Heart right ventricle (tissue), 16 donors: ENCODE results near the gene CAVIN1. TPM values are rescaled to one million over a fixed set of nuclear protein-coding genes. Genes with fewer than 3 reads are reported as not detected.

ENCODE experiments used
- ATAC-seq, 8 donors: fragments of 200-7000 bp; cut with Tn5 transposase; one replicate each; pipeline ENCODE4 v1.9.1; 2020; ENCODE audit warnings: mild to moderate bottlenecking in 8 of 8, moderate library complexity in 8 of 8, moderate number of reproducible peaks in 1 of 8
- DNase-seq, 2 donors: peaks; one replicate each; pipeline ENCODE4 v3.0.0-alpha.2; 2020
- H3K27ac ChIP-seq, 10 donors: fragments of 200-600 bp; sonication (generic) in 2 of 10; one replicate each; pipeline versions ENCODE4 v1.5.0 to v1.8.0; 2020 to 2022; ENCODE audit warnings: mild to moderate bottlenecking in 3 of 10
- H3K27me3 ChIP-seq, 7 donors: fragments of 200-600 bp; one replicate each; pipeline ENCODE4 v1.8.0; 2021 to 2022; ENCODE audit warnings: mild to moderate bottlenecking in 2 of 7
- H3K36me3 ChIP-seq, 9 donors: fragments of 200-600 bp; sonication (generic) in 1 of 9; one replicate each; pipeline versions ENCODE4 v1.5.0 to v1.8.0; 2020 to 2022; ENCODE audit warnings: mild to moderate bottlenecking in 2 of 9
- H3K4me1 ChIP-seq, 9 donors: fragments of 200-600 bp; sonication (generic) in 1 of 9; one replicate each; pipeline versions ENCODE4 v1.5.0 to v1.8.0; 2020 to 2022; ENCODE audit warnings: mild to moderate bottlenecking in 4 of 9
- H3K4me3 ChIP-seq, 10 donors: fragments of 200-600 bp; sonication (generic) in 2 of 10; one replicate each; pipeline versions ENCODE4 v1.5.0 to v1.8.0; 2020 to 2022; ENCODE audit warnings: mild to moderate bottlenecking in 7 of 10, moderate library complexity in 2 of 10
- H3K9me3 ChIP-seq, 11 donors: fragments of 200-600 bp in 10 of 11; sonication (generic) in 2 of 11; one replicate each; pipeline versions ENCODE4 v1.5.0 to v1.8.0; 2013 to 2022; ENCODE audit warnings: mild to moderate bottlenecking in 2 of 11, control low read depth in 1 of 11, moderate library complexity in 1 of 11
- CTCF ChIP-seq, 9 donors: fragments of 200-600 bp; sonication (generic) in 2 of 9; IDR thresholded peaks; one replicate each; pipeline versions ENCODE4 v1.5.0 to v1.8.0; 2021 to 2022; ENCODE audit warnings: antibody characterized with exemption in 9 of 9, mild to moderate bottlenecking in 5 of 9, moderate library complexity in 1 of 9
- WGBS, 2 donors: extraction: QIAGEN DNeasy Blood & Tissue Kit; methylation state at CpG; one replicate each; pipeline ENCODE4 v1.1.7; 2013; ENCODE audit warnings: inconsistent platforms in 1 of 2; 5-methylcytosine and 5-hydroxymethylcytosine counted together
- intact Hi-C, 10 donors: fragments of 100-400 bp; cut with DNase I; formaldehyde crosslinking; loops; one replicate each; pipeline versions ENCODE4 v1.11.1 to v1.14.2; 2022
- polyA plus RNA-seq, 2 donors: library from polyadenylated mRNA; stranded (reverse); fragments of 200-250 nt; gene quantifications; one replicate each; pipeline ENCODE4 v1.2.3, GENCODE V29; 2013
- total RNA-seq, 10 donors: library from RNA; stranded (reverse); fragmentation: NEBNext Ultra II Directional in 3 of 10; extraction: Animal tissue kit (Norgen Biotek cat#: 25700) in 3 of 10; gene quantifications; one replicate each; pipeline versions ENCODE4 v1.2.1 to v1.2.4, GENCODE V29; 2021 to 2023
- donor health status: Arrhythmogenic right ventricular cardiomyopathy.
- donor health status: ischemic (EF 13 %, LVEDD 7.1; RV severe dilation, severe dysfunction).
- donor health status: healthy with polysubstance abuse.
- donor health status: DM: no; HTN: yes; CAD: no.
- donor health status: DM: no; HTN: no; CAD: no.
- donor health status: ischemic (EF 25% LVEDD 6.9; RV normal size, moderate dysfunction).
- donor health status: ischemic (EF 25% LVEDD 5.7; RV mildly dilated, moderate dysfunction).
- donor health status: healthy.
- donor health status: DM: yes; HTN: yes; CAD: no.
- donor health status: Ischemic cardiomyopathy.
- donor health status: ischemic (EF 35%, LVEDD 5.7; RV mildly dilated, moderate dysfunction).
- donor health status: nonischemic (EF 11% LVEDD 7.7; RV severe dilation, severe dysfunction).
- donor health status: DM: yes; HTN: yes; CAD: no.
- donor health status: PGD.
- donor health status: ischemic (EF 29% LVEDD 5.4; RV normal size, mild dysfunction).
- donor health status: nonischemic (EF 23%, LVEDD 6.1; RV moderate dilation, normal function).

Gene CAVIN1
- total and polyA plus RNA-seq, 12 donors: 131 to 300 (median 228) TPM

GRCh38 chr17:42409523-42410318 is 13.3 kb downstream of the CAVIN1 start:
- TF ChIP-seq CTCF (IDR thresholded peaks at IDR 0.05): no peak
- H3K36me3 ChIP-seq: peaks cover 0 to 15% (median 6%) of the 10 kb centered on the region in 9 donors
- peak overlapping the region; percentile 41 to 100 (median 84) for H3K27ac ChIP-seq
- intact Hi-C loops: loop anchor here in 6 of 10 donors (5.0 to 10.0 kb wide), 4 partner anchors 45 to 115 kb away; partner anchors contain the start of gene ATP6V0A1 (in 1 of the 6)
- peak in 1 of 2 donors; percentile 43 for DNase-seq
- peak overlapping the region in 5 of 10 donors; percentile 3 to 29 (median 10) for H3K4me3 ChIP-seq
- H3K4me1 ChIP-seq: peaks cover 57 to 100% (median 94%) of the 10 kb centered on the region in 9 donors
- H3K27me3 ChIP-seq: no peaks in the 10 kb centered on the region
- peak in 7 of 8 donors; percentile 5 to 72 (median 20) for ATAC-seq
- 13 to 14% methylated on average over 5 of the region's 5 CpGs for WGBS, 2 donors
- no peaks in the 10 kb centered on the region for H3K9me3 ChIP-seq

- Histone ChIP-seq H3K27me3 (no peaks in the 10 kb centered on the region), H3K9me3 (no peaks in the 10 kb centered on the region), H3K4me3 (peak overlapping the region in 4 of 10 donors; percentile 7 to 27 (median 24)), H3K36me3 (peaks cover 3 to 32% (median 22%) of the 10 kb centered on the region in 9 donors), H3K27ac (peak overlapping the region; percentile 19 to 100 (median 84)), H3K4me1 (peaks cover 46 to 100% (median 93%) of the 10 kb centered on the region in 9 donors)
- peak; percentile 19 to 65 (median 46) for ATAC-seq
- 45 to 52% methylated on average over 2 of the region's 2 CpGs for WGBS, 2 donors
- intact Hi-C loops: loop anchor here in 6 of 10 donors (5.0 to 10.0 kb wide), 4 partner anchors 47 to 117 kb away; partner anchors contain the start of gene ATP6V0A1 (in 1 of the 6)
- DNase-seq: peak; percentile 56 to 77
- TF ChIP-seq CTCF (IDR thresholded peaks at IDR 0.05): no peak
Measured at GRCh38 chr17:42408061-42408460, 15.0 kb downstream of the CAVIN1 start.

DNA sequence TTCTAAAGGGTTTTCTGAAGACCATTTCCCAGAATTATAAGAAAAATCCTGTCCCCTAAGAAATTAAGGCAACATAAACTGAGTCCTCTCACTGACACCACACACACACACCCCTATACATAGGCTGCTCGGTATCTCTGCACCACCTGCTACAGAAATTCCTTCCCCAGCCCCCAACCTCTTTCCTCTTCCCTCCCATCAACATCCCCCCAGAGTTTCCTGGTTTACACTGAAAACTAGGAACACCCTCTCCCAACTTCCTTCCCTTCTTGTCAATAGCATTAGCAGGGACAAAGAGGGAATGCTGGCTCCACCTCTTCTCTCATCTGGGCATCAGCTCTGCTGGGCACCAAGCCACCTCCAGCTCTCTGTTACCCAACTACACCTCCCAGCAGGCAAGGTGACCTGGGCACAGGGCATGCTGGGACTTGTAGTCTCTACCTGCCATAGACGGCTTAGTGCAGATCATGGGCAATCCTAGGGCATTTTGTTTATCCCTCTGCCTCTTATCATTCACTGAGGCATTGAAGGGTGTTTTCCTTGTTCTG is 15.7 kb downstream of the CAVIN1 start:
- intact Hi-C loops: loop anchor here in 7 of 10 donors (1.0 to 10.0 kb wide), 8 partner anchors 15 to 117 kb away; partner anchors contain the start of genes CAVIN1 (in 2 of the 7), ATP6V0A1 (in 1 of the 7) and STAT3 (in 1 of the 7)
- H3K4me3 ChIP-seq: peak overlapping the region in 6 of 10 donors; percentile 7 to 25 (median 20)
- H3K4me1 ChIP-seq: peaks cover 48 to 100% (median 93%) of the 10 kb centered on the region in 9 donors
- WGBS, 2 donors: 0 to 5% methylated on average over 2 of the region's 2 CpGs
- H3K9me3 ChIP-seq: no peaks in the 10 kb centered on the region
- H3K27me3 ChIP-seq: no peaks in the 10 kb centered on the region
- ATAC-seq (peak; percentile 69 to 89 (median 82)), DNase-seq (peak; percentile 82 to 91)
- peaks cover 3 to 39% (median 29%) of the 10 kb centered on the region in 9 donors for H3K36me3 ChIP-seq
- H3K27ac ChIP-seq: peak overlapping the region; percentile 19 to 100 (median 84)
- TF ChIP-seq CTCF (IDR thresholded peaks at IDR 0.05): no peak
